ENCODE data around the gene CCDC159.

- no peak for TF ChIP-seq SIN3A (IDR thresholded peaks at IDR 0.05; ENCODE audit: borderline replicate concordance, insufficient read depth, low read length)
- no peak for TF ChIP-seq POLR2AphosphoS5 (IDR thresholded peaks at IDR 0.05; ENCODE audit: low read depth, low read length)
- no peak for TF ChIP-seq TAF1 (IDR thresholded peaks at IDR 0.05; ENCODE audit: borderline replicate concordance, insufficient read depth, low read length)
Measured at GRCh38 chr19:11330127-11330526, 16.2 kb upstream of the CCDC159 start.

Measured in PFSK-1 (cell line).